ENCODE results near the gene DXO. TPM values are rescaled to one million over a fixed set of nuclear protein-coding genes. Genes with fewer than 3 reads are reported as not detected.
"Not testable (repeated sequence)": the region's sequence is repeated elsewhere in the genome, so short reads cannot be mapped to it uniquely, and the experiment has no call there.

The DXO gene
- 10 to 100 TPM; 12.3 to 17.4 (median 14.6) TPM for total RNA-seq

- WGBS, 2 donors (ENCODE audit: low coverage in 1 of 2), result 0% methylated on average over 6 to 14 of the region's 62 CpGs
- peaks cover 0 to 49% (median 20%) of the 10 kb centered on the region in 3 donors for H3K4me1 ChIP-seq
- H3K27me3 ChIP-seq, result no peaks in the 10 kb centered on the region
- H3K9me3 ChIP-seq, result no peaks in the 10 kb centered on the region
- ATAC-seq, result peak; percentile 96
- peak within 1 kb of the TSS; percentile 67 to 71 for H3K4me3 ChIP-seq
- peak within 1 kb of the TSS; percentile 88 to 99 (median 96) for H3K27ac ChIP-seq
- H3K36me3 ChIP-seq, result peaks cover 0 to 45% of the 10 kb centered on the region in 2 donors
- TF ChIP-seq POLR2A (IDR thresholded peaks at IDR 0.05), result peak; percentile 57 to 60
- TF ChIP-seq EP300 (IDR thresholded peaks at IDR 0.05), result no peak
- TF ChIP-seq, protein P1, sequence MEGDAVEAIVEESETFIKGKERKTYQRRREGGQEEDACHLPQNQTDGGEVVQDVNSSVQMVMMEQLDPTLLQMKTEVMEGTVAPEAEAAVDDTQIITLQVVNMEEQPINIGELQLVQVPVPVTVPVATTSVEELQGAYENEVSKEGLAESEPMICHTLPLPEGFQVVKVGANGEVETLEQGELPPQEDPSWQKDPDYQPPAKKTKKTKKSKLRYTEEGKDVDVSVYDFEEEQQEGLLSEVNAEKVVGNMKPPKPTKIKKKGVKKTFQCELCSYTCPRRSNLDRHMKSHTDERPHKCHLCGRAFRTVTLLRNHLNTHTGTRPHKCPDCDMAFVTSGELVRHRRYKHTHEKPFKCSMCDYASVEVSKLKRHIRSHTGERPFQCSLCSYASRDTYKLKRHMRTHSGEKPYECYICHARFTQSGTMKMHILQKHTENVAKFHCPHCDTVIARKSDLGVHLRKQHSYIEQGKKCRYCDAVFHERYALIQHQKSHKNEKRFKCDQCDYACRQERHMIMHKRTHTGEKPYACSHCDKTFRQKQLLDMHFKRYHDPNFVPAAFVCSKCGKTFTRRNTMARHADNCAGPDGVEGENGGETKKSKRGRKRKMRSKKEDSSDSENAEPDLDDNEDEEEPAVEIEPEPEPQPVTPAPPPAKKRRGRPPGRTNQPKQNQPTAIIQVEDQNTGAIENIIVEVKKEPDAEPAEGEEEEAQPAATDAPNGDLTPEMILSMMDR (IDR thresholded peaks at IDR 0.05), result no peak
- TF ChIP-seq POLR2AphosphoS5 (IDR thresholded peaks at IDR 0.05), result peak; percentile 84
Measured at GRCh38 chr6:31971993-31972708, at the start of gene DXO. TSS of gene DXO (minus strand) at chr6:31972138. CDS start at chr6:31971675, 463 bp downstream.

DNA sequence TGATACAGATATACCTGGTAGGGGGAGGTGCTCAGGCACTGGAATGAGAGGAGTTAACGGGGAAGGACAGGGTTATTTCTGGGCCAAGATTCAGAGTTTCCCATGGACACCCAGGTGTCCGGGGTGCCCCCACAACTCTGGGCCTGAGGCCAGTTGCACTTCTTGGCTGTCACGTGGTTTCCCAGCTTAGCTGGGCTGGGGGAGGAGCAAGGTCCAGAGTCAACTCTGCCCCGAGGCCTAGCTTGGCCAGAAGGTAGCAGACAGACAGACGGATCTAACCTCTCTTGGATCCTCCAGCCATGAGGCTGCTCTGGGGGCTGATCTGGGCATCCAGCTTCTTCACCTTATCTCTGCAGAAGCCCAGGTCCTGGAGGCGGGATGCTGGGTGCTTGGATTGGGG is 42.6 kb upstream of the DXO start, which contains the start of gene C4B:
TSS of gene C4B (plus strand) at position 249 of the 400 bp plus-strand sequence. CDS start at position 300, 51 bp downstream.
- H3K36me3 ChIP-seq, H3K4me3 ChIP-seq, H3K4me1 ChIP-seq, H3K9me3 ChIP-seq, H3K27me3 ChIP-seq, H3K27ac ChIP-seq: not testable (repeated sequence)
- no CpG with 5 or more reads among the region's 6 CpGs for WGBS, 2 donors (ENCODE audit: low coverage in 1 of 2)
- ATAC-seq, result peak; percentile 76

GRCh38 chr6:32013738-32014137 is 41.8 kb upstream of the DXO start:
- H3K36me3 ChIP-seq, H3K4me1 ChIP-seq, ATAC-seq, H3K27me3 ChIP-seq, H3K9me3 ChIP-seq, H3K4me3 ChIP-seq, H3K27ac ChIP-seq: not testable (repeated sequence)
- no CpG with 5 or more reads among the region's 5 CpGs for WGBS, 2 donors (ENCODE audit: low coverage in 1 of 2)

- H3K27me3 ChIP-seq, H3K4me3 ChIP-seq, H3K36me3 ChIP-seq, H3K4me1 ChIP-seq, H3K9me3 ChIP-seq, H3K27ac ChIP-seq: not testable (repeated sequence)
- ATAC-seq, result peak; percentile 31
- 60% methylated on average over 1 of the region's 17 CpGs; no CpG with 5 or more reads in 1 of the 2 donors for WGBS, 2 donors (ENCODE audit: low coverage in 1 of 2)
Measured at GRCh38 chr6:32012941-32013617, 41.1 kb upstream of the DXO start.

GRCh38 chr6:32010856-32011530 is 39.1 kb upstream of the DXO start:
- H3K9me3 ChIP-seq, H3K4me3 ChIP-seq, H3K27ac ChIP-seq, H3K27me3 ChIP-seq, H3K36me3 ChIP-seq, ATAC-seq, H3K4me1 ChIP-seq: not testable (repeated sequence)
- no CpG with 5 or more reads among the region's 27 CpGs for WGBS, 2 donors (ENCODE audit: low coverage in 1 of 2)

GRCh38 chr6:32009537-32009936 is 37.6 kb upstream of the DXO start:
- H3K4me3 ChIP-seq, H3K27ac ChIP-seq, H3K27me3 ChIP-seq, H3K9me3 ChIP-seq, ATAC-seq, H3K4me1 ChIP-seq, H3K36me3 ChIP-seq: not testable (repeated sequence)
- WGBS, 2 donors (ENCODE audit: low coverage in 1 of 2), result no CpG with 5 or more reads among the region's 12 CpGs

- H3K4me3 ChIP-seq, H3K27ac ChIP-seq, ATAC-seq, H3K9me3 ChIP-seq, H3K27me3 ChIP-seq, H3K4me1 ChIP-seq, H3K36me3 ChIP-seq: not testable (repeated sequence)
- WGBS, 2 donors (ENCODE audit: low coverage in 1 of 2), result no CpG with 5 or more reads among the region's 12 CpGs
Measured at GRCh38 chr6:32008616-32009015, 36.7 kb upstream of the DXO start.

DNA sequence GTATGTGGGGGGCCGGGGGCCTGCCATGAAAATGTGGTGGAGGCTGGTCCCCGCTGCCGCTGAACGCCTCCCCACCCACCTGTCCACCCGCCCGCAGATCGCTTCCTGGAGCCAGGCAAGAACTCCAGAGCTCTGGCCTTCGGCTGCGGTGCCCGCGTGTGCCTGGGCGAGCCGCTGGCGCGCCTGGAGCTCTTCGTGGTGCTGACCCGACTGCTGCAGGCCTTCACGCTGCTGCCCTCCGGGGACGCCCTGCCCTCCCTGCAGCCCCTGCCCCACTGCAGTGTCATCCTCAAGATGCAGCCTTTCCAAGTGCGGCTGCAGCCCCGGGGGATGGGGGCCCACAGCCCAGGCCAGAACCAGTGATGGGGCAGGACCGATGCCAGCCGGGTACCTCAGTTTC is 36.1 kb upstream of the DXO start:
- H3K27ac ChIP-seq, H3K36me3 ChIP-seq, H3K9me3 ChIP-seq, ATAC-seq, H3K4me1 ChIP-seq, H3K27me3 ChIP-seq, H3K4me3 ChIP-seq: not testable (repeated sequence)
- WGBS, 2 donors (ENCODE audit: low coverage in 1 of 2), result no CpG with 5 or more reads among the region's 24 CpGs

- not testable (repeated sequence) for H3K9me3 ChIP-seq, H3K4me1 ChIP-seq, ATAC-seq, H3K36me3 ChIP-seq, H3K4me3 ChIP-seq, H3K27ac ChIP-seq, H3K27me3 ChIP-seq
- no CpG with 5 or more reads among the region's 12 CpGs for WGBS, 2 donors (ENCODE audit: low coverage in 1 of 2)
Measured at GRCh38 chr6:32007086-32007485, 35.1 kb upstream of the DXO start.

DNA sequence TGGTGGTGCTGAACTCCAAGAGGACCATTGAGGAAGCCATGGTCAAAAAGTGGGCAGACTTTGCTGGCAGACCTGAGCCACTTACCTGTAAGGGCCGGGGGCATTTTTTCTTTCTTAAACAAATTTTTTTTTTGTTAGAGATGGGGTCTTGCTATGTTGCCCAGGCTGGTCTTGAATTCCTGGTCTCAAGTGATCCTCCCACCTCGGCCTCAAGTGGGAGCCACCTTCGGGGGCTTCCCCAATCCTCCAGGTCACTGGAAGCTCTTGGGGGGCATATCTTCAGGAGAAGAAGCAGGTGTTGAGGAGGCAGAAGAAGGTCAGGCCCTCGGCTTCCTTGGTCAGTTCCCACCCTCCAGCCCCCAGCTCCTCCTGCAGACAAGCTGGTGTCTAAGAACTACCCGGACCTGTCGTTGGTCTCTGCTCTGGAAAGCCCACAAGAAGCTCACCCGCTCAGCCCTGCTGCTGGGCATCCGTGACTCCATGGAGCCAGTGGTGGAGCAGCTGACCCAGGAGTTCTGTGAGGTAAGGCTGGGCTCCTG is 34.1 kb upstream of the DXO start:
- H3K9me3 ChIP-seq, H3K27ac ChIP-seq, H3K4me1 ChIP-seq, H3K36me3 ChIP-seq, H3K27me3 ChIP-seq, H3K4me3 ChIP-seq, ATAC-seq: not testable (repeated sequence)
- 100% methylated on average over 3 of the region's 8 CpGs; no CpG with 5 or more reads in 1 of the 2 donors for WGBS, 2 donors (ENCODE audit: low coverage in 1 of 2)

GRCh38 chr6:32005538-32005880 is 33.6 kb upstream of the DXO start:
- WGBS, 2 donors (ENCODE audit: low coverage in 1 of 2), result no CpG with 5 or more reads among the region's 9 CpGs
- not testable (repeated sequence) for H3K36me3 ChIP-seq, H3K9me3 ChIP-seq, H3K27ac ChIP-seq, H3K4me1 ChIP-seq, H3K27me3 ChIP-seq, ATAC-seq, H3K4me3 ChIP-seq
